Measurements from ENCODE around the gene ABCA13. TPM values are rescaled to one million over a fixed set of nuclear protein-coding genes. Genes with fewer than 3 reads are reported as not detected.

ABCA13 gene
- total and polyA plus RNA-seq, 2 experiments from 2014 or later = 0.21 to 0.50 TPM

DNA sequence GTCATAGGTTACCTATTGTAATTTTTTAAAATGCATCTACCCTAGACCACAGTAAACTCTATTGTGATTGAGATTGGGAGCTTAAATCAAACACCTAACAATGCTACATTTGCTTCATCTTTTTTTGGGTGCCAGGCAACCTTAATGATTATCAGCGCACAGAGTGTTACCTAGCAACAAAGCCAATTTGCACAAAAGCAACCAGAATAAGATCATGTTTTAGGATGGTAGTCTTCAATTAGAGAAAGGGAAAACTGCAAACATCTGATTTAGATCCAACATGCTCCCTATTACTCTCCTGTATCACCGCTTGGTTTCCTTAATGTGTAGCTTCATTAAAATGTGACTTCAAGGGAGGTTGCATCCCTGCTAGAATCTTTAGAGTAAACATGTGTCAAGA is 226.9 kb downstream of the ABCA13 start:
- TF ChIP-seq, protein P1, sequence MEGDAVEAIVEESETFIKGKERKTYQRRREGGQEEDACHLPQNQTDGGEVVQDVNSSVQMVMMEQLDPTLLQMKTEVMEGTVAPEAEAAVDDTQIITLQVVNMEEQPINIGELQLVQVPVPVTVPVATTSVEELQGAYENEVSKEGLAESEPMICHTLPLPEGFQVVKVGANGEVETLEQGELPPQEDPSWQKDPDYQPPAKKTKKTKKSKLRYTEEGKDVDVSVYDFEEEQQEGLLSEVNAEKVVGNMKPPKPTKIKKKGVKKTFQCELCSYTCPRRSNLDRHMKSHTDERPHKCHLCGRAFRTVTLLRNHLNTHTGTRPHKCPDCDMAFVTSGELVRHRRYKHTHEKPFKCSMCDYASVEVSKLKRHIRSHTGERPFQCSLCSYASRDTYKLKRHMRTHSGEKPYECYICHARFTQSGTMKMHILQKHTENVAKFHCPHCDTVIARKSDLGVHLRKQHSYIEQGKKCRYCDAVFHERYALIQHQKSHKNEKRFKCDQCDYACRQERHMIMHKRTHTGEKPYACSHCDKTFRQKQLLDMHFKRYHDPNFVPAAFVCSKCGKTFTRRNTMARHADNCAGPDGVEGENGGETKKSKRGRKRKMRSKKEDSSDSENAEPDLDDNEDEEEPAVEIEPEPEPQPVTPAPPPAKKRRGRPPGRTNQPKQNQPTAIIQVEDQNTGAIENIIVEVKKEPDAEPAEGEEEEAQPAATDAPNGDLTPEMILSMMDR (IDR thresholded peaks at IDR 0.05; ENCODE audit: low read depth, low read length) = no peak
- Histone ChIP-seq H3K36me3 (no peaks in the 10 kb centered on the region), H3K27ac (no peak overlapping the region), H3K27me3 (no peaks in the 10 kb centered on the region), H3K9me3 (ENCODE audit: low read depth) (no peaks in the 10 kb centered on the region), H3K4me1 (ENCODE audit: low read depth) (no peaks in the 10 kb centered on the region), H3K4me3 (no peak overlapping the region)
- DNase-seq (ENCODE audit: low read depth in 1 of 2, low spot score in 1 of 2) = no peak

GRCh38 chr7:48402721-48403120 is 231.5 kb downstream of the ABCA13 start:
- Histone ChIP-seq H3K36me3 (no peaks in the 10 kb centered on the region), H3K27ac (no peak overlapping the region), H3K4me3 (no peak overlapping the region), H3K27me3 (no peaks in the 10 kb centered on the region), H3K4me1 (ENCODE audit: low read depth) (no peaks in the 10 kb centered on the region), H3K9me3 (ENCODE audit: low read depth) (no peaks in the 10 kb centered on the region)
- TF ChIP-seq, protein P1 (IDR thresholded peaks at IDR 0.05; ENCODE audit: low read depth, low read length) = no peak
- DNase-seq (ENCODE audit: low read depth in 1 of 2, low spot score in 1 of 2) = no peak

DNA sequence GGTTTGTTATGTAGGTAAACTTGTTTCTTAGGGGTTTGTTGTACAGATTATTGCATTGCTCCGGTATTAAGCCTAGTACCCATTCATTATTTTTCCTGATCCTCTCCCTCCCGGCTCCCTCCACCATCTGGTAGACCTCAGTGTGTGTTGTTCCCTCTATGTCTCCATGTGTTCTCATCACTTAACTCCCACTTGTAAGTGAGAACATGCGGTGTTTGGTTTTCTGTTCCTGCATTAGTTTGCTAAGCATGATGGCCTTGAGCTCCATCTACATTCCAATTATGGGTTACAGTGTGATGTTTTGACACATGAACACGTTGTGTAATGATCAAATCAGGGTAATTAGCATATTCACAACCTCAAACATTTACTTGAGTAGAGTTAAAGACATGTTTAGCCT is 237.5 kb downstream of the ABCA13 start:
- Histone ChIP-seq H3K27me3 (no peaks in the 10 kb centered on the region), H3K4me1 (ENCODE audit: low read depth) (no peaks in the 10 kb centered on the region)

GRCh38 chr7:48411619-48412018 is 240.4 kb downstream of the ABCA13 start:
- H3K9me3 ChIP-seq (ENCODE audit: low read depth) = no peaks in the 10 kb centered on the region
- TF ChIP-seq, protein P1 (IDR thresholded peaks at IDR 0.05; ENCODE audit: low read depth, low read length) = no peak
- no peaks in the 10 kb centered on the region for H3K27me3 ChIP-seq
- H3K27ac ChIP-seq = no peak overlapping the region
- no peak for DNase-seq (ENCODE audit: low read depth in 1 of 2, low spot score in 1 of 2)
- H3K4me3 ChIP-seq = no peak overlapping the region
- no peaks in the 10 kb centered on the region for H3K4me1 ChIP-seq (ENCODE audit: low read depth)
- H3K36me3 ChIP-seq = no peaks in the 10 kb centered on the region

More for the DNA sequence above, 237.5 kb downstream of the ABCA13 start:
- no peak for DNase-seq (ENCODE audit: low read depth in 1 of 2, low spot score in 1 of 2)
- TF ChIP-seq, protein P1 (IDR thresholded peaks at IDR 0.05; ENCODE audit: low read depth, low read length) = no peak
- Histone ChIP-seq H3K36me3 (no peaks in the 10 kb centered on the region), H3K9me3 (ENCODE audit: low read depth) (no peaks in the 10 kb centered on the region), H3K27ac (no peak overlapping the region), H3K4me3 (no peak overlapping the region)

- TF ChIP-seq, protein P1 (IDR thresholded peaks at IDR 0.05; ENCODE audit: low read depth, low read length) = no peak
- H3K4me1 ChIP-seq (ENCODE audit: low read depth) = no peaks in the 10 kb centered on the region
- H3K4me3 ChIP-seq = no peak overlapping the region
- no peak overlapping the region for H3K27ac ChIP-seq
- H3K36me3 ChIP-seq = no peaks in the 10 kb centered on the region
- no peaks in the 10 kb centered on the region for H3K27me3 ChIP-seq
- no peak for DNase-seq (ENCODE audit: low read depth in 1 of 2, low spot score in 1 of 2)
- H3K9me3 ChIP-seq (ENCODE audit: low read depth) = no peaks in the 10 kb centered on the region
Observed at GRCh38 chr7:48414011-48414732, 242.9 kb downstream of the ABCA13 start.

Measured in cardiac muscle cell (in vitro differentiated cells and primary cell).